AG09319 (cell line): ENCODE data around the gene KICS2.
"Not testable (repeated sequence)": the region's sequence is repeated elsewhere in the genome, so short reads cannot be mapped to it uniquely, and the experiment has no call there.

ENCODE experiments used
- DNase-seq: peaks from one replicate; pipeline ENCODE4 v3.0.0-alpha.2; 2010; ENCODE audit warnings: low read depth; ENCODE audit errors: extremely low read depth
- CTCF ChIP-seq: IDR thresholded peaks from 2 replicates; pipeline ENCODE4 v1.5.1; 2011; ENCODE audit warnings: low read depth, mild to moderate bottlenecking, inconsistent platforms, low read length, moderate library complexity

Gene KICS2

DNA sequence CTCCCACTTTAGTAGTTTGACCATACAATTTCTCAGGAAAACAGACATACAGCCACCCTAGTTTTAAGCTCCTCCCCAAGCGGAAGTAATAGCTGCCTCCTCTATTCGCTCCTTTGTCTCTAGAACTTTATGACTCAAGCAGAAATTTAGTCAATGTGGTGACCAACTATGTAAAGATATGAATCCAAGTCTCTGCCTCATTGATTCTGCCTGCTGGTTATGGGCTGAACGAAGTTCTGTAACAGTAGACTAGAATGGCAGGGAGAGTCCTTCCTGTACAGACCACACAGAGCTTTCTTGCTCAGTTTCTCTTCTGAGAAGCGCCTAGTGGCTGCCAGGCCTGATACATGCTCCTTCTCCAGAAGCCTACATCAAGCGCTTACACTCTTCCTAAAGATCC lies 19.1 kb downstream of the KICS2 start:
- no peak for TF ChIP-seq CTCF
- no peak for DNase-seq

GRCh38 chr12:64195841-64196240 lies 26.3 kb downstream of the KICS2 start:
- DNase-seq = not testable (repeated sequence)

GRCh38 chr12:64194333-64195149 lies 27.6 kb downstream of the KICS2 start:
- DNase-seq = no peak
- TF ChIP-seq CTCF = no peak

- TF ChIP-seq CTCF = no peak
- no peak for DNase-seq
Measured at GRCh38 chr12:64193931-64194330, 28.2 kb downstream of the KICS2 start.

GRCh38 chr12:64192644-64193444 lies 29.3 kb downstream of the KICS2 start:
- no peak for DNase-seq
- TF ChIP-seq CTCF = no peak

DNA sequence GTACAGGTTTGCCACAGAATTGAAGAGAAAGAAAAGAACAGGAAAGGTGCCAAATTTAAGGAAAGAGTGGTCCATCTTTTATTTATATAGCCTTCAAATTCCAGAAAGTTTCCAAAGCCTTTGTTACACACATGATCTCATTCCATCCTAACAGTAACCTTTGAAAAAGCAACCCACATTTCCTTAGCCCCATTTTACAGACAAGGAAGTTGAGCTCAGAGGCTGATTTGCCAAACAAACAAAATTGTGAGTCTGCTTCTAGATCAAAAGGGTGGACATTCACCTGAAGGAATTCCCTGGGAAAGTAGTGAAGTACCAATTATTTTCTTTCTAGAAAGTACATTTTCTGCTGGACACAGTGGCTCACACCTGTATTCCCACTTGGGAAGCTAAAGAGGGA lies 32.0 kb downstream of the KICS2 start:
- DNase-seq = no peak
- no peak for TF ChIP-seq CTCF

- no peak for DNase-seq
- no peak for TF ChIP-seq CTCF
Measured at GRCh38 chr12:64189530-64189929, 32.6 kb downstream of the KICS2 start.
